ENCODE measurements around the gene GPR37.

The GPR37 gene

DNA sequence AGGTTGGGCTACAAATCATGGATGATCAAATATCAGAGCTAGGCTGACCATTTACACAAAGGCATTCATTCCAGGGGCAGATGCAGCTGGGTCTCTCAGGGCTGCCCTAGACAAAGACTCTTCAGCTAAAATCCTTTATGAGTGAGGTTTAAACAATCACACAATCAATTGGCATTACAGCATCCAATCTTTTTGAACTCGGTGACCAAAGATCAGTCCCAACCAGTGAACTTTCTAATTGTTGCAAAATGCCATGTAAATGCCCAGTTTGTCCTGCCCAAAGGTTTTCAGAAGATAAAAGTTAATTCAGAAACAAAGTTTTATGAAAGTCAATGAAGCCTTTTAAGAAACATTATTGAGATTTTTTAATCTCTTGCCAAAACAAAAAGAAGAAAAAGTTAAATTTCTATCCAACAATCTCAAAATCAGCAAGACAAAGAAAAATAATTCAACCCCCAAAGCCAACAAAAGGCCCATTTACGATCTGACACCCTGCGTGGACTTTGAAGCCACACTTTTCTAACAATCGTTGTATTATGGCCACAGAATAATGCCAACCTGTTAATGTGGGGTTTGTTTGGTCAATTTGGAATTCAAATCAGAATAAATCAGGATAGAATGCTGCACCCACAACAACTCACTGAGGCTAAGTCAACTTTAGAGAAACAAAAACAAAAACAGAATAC lies 40.9 kb downstream of the GPR37 start:
- DNase-seq: no peak

- no peak for DNase-seq
These were observed 41.5 kb downstream of the GPR37 start for GRCh38 chr7:124724079-124724478.

DNA sequence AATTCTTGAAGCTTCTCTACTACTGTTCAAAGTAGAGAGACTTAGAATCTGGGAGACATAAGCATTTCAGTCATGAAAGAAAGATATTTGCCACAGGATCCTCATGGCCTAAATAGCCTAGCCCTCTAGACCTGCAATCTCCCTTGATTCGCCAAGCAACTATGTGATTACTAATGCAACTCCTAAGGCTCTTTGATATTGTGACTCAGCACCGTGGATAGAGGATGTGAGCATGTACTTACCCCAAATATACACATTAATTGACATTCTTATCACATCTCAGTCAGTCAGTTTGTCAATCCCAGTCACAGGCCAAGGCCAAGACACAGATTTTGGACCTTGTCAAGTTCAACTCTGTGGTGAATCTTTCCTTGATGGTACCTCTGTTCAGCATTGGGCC lies 42.6 kb downstream of the GPR37 start:
- no peak for DNase-seq

DNA sequence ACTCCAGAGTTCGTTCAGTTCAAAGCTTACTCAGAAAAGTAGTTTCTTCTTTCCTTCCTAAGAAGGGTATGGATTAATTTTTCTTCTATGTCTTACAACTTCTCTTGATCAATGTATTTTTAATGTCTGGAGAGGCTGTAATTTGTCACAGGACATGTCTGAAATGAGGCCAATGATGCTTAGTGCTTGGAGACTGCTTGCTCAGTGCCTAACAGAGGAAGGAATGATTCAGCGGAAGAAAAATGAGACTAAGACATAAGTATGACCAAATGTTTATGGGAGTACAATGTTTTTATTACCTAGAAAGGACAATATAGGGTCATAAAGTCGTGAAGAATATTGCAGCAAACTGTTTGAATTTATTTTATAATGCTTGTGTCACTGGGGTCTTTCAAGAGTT lies 43.3 kb downstream of the GPR37 start:
- DNase-seq: no peak

GRCh38 chr7:124720195-124720594 lies 45.4 kb downstream of the GPR37 start:
- no peak for DNase-seq

DNA sequence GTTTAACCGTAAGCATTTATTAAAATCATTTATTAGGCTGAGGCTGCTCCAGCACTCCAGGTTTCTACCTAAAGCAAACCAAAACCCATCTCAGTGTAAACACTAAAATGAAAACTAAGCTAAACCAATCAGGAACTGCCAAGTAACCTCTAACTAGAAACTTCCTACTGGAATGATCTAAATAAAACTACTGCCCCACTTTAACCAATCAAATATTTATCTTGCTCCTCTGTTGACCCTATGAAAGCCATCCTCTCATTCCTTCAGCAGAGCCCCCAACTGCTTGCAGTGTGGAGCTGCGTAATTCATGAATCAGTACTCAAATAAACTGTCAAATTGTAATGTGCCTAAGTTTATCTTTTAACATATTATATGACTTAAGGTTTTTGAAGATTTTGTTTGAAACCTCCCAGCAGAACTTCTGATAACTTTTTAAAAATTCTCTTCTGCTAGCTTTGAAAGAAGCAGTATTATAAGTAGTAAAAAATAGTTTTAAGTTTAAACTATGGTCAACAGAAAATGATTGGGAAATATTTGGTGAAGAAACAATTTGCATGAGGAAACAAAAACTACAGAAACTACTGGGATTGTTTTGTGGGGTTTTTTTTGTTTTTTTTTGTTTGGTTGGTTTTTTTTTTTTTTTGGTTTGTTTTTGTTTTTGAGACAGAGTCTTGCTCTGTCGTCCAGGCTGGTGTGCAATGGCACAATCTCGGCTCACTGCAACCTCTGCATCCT lies 47.4 kb downstream of the GPR37 start:
- no peak for DNase-seq

- no peak for DNase-seq
These were observed 48.7 kb downstream of the GPR37 start for GRCh38 chr7:124716894-124717293.

DNA sequence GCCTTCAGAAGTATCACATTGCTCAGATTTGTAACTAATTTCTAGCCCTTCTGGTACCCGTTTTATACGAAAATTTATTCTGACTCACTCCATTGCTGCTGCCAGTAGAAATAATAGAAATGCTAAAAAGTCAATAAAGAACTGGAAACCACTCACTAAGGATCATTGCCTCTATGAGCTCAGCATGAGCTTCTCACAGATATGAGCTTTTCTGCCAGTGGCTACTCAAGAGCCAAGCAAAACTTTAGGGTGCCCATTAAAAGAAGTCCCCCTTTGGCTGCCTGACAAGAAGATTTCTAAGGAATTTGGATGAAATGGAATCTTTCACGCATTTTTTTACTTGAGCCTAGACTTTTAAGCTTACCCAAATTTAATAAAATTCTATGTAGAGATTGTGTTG lies 52.5 kb downstream of the GPR37 start:
- DNase-seq: no peak

- DNase-seq: no peak
These were observed 53.6 kb downstream of the GPR37 start for GRCh38 chr7:124712017-124712416.

- no peak for DNase-seq
These were observed 63.2 kb downstream of the GPR37 start for GRCh38 chr7:124702385-124702784.

- DNase-seq: no peak
These were observed 63.6 kb downstream of the GPR37 start for GRCh38 chr7:124701955-124702354.

DNA sequence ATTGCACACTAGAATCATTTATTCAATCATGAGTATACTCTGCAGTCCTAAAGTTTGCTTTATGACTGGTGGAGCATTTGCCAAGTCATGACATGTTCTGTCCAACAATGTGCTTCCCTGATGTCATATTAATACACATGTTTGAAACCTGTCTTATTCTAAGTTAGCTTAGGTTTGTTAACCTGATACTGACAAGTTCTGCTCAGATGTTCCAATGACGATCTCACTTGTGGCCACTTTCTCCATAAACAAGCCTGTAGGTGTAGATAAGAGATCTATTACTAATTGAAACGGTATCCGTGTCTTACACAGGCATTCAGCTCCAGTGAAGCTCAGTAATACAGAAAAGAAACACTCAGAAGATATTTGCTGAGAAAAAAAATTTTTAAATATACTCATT lies 64.9 kb downstream of the GPR37 start:
- no peak for DNase-seq

- DNase-seq: no peak
These were observed 66.6 kb downstream of the GPR37 start for GRCh38 chr7:124698964-124699363.

DNA sequence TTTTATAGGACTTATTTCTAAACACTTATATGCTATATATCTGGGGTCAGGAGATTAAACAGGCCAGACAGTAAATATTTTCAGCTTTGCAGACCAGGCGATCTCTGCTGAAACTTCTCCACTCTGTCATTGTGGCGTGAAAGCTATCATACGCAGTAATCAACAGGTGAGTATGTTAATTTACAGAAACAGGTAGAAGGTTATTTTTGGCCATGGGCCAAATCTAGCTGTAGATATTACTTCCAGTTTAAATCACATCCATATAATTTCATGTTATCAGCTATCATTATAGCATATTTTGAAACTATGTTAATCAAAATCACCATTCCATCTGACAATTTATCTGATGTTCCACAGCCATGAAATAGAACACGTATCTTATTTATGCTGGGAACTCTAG lies 67.8 kb downstream of the GPR37 start:
- no peak for DNase-seq

Data from right kidney (tissue), 1 donor.